ENCODE results near the gene GRIA4. TPM values are rescaled to one million over a fixed set of nuclear protein-coding genes. Genes with fewer than 3 reads are reported as not detected.
A peak's percentile ranks its signal among the peaks of the same experiment; 100 is the strongest.

Gene GRIA4
- under 1 TPM in 1 of 9 donors, not detected in 8; 0.45 TPM for total RNA-seq
- not detected for polyA plus RNA-seq
- long read RNA-seq, donor 1 = 0 reads
- long read RNA-seq, donor 2 = 0 reads
- long read RNA-seq, donor 3 = 0 reads

DNA sequence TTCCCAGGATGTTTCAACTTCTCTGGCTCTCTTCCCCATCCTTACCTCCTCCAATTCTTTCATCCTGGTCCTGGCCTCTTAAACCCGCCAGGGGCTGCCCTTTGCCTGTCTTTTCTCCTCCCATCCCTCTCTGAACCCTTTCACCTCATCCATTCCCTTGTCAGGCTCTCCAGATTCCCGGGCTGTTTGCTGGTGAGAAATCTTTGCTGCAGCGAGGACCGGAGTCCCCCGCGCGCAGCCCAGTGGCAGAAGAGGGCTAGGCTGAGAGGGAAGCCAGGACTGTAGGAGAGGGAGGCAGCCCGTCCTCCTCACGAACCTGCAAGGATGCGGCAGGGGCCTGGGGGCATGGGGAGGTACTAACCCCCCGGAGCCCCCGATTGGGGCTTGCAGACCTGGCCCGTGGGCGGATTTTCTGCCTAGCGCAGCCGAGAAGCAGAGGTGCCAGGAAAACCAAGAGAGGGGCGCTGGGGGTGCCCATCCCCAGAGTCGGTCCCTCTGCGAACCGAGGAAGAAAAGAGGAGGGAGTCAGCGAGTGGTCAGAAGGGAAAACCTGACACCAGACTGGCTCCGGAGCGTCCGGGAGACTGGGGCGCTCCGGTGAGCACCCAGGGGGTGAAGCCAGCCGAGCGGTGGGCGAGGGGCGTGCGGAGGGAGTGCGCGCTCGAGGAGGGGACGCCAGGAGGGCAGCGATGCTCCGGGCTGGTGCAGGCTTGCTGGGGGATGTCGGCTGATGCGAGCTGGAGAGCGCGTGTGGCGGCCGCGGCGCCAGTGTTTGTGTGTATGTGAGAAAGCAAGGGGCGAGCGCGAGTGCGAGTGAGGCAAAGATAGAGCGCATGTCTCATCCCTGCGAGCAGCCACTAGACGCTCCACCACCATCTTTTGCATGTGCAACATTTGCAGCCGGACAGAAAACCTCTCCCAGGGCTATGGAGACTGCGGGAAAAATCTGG lies at the start of gene GRIA4:
TSS of gene GRIA4 (plus strand) at position 242 of the 950 bp plus-strand sequence. CDS start 925 bp downstream, outside the sequence.
- Histone ChIP-seq H3K36me3 (no peaks in the 10 kb centered on the region), H3K27me3 (peaks cover 0 to 57% (median 37%) of the 10 kb centered on the region in 9 donors), H3K27ac (peak within 1 kb of the TSS in 1 of 12 donors; percentile 11), H3K4me1 (peaks cover 0 to 20% (median 9%) of the 10 kb centered on the region in 12 donors), H3K9me3 (no peaks in the 10 kb centered on the region), H3K4me3 (peak within 1 kb of the TSS in 11 of 12 donors; percentile 0 to 50 (median 40))
- no peak for TF ChIP-seq POLR2A (IDR thresholded peaks at IDR 0.05)
- TF ChIP-seq, protein P1, sequence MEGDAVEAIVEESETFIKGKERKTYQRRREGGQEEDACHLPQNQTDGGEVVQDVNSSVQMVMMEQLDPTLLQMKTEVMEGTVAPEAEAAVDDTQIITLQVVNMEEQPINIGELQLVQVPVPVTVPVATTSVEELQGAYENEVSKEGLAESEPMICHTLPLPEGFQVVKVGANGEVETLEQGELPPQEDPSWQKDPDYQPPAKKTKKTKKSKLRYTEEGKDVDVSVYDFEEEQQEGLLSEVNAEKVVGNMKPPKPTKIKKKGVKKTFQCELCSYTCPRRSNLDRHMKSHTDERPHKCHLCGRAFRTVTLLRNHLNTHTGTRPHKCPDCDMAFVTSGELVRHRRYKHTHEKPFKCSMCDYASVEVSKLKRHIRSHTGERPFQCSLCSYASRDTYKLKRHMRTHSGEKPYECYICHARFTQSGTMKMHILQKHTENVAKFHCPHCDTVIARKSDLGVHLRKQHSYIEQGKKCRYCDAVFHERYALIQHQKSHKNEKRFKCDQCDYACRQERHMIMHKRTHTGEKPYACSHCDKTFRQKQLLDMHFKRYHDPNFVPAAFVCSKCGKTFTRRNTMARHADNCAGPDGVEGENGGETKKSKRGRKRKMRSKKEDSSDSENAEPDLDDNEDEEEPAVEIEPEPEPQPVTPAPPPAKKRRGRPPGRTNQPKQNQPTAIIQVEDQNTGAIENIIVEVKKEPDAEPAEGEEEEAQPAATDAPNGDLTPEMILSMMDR (IDR thresholded peaks at IDR 0.05) = no peak
- intact Hi-C loops (cut with DNase I) = no loop called here
- ATAC-seq (peak in 2 of 4 donors; percentile 63 to 66), DNase-seq (peak; percentile 7 to 56 (median 21))
- 1 to 2% (median 1%) methylated on average over 49 to 54 of the region's 54 CpGs for WGBS, 4 donors

DNA sequence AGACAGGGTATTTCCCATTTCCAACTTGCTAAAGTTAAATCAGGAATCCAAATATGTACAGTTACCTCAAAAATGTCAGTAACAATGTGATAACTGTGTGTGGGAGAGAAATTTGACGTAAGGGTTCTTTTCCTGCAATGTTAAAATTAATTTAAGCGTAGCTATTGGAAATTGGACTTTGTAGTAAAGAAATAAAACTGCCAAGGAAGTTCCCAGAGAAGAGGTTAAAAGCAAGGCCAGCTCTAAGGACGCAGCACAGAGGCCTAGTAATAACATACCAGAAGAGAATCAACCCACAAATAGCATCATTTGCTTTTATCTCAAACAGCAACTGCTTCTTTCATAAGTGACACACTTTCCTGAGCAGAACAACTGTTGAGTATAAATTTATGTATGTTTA lies 36.8 kb upstream of the GRIA4 start:
- Histone ChIP-seq H3K9me3 (peaks cover 0 to 3% (median 0%) of the 10 kb centered on the region in 12 donors), H3K27ac (no peak overlapping the region), H3K27me3 (no peaks in the 10 kb centered on the region), H3K4me1 (no peaks in the 10 kb centered on the region), H3K36me3 (no peaks in the 10 kb centered on the region), H3K4me3 (no peak overlapping the region)
- TF ChIP-seq, protein P1 (IDR thresholded peaks at IDR 0.05) = no peak
- TF ChIP-seq POLR2A (IDR thresholded peaks at IDR 0.05) = no peak
- ATAC-seq = no peak
- DNase-seq = no peak
- WGBS, 4 donors = 41 to 62% (median 52%) methylated on average over 3 of the region's 3 CpGs
- intact Hi-C loops (cut with DNase I) = no loop called here

DNA sequence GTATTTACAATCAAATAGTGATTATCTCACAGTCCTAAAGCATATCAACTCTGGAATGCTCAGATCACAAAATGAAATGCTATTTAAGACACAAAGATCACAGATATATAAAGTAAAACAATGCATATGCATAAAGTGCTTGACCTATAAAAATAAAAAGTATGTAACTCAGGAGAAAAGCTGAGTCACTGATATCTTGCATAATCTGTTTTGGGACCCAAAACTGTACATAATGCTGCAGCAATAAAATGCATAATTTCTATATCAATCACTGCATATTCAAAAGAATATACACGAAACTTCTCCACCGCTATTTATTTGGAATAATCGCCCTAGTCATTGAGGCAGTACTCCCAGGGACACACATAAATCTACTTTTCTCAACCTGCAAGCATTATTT lies 34.9 kb upstream of the GRIA4 start:
- 92 to 96% (median 94%) methylated on average over 3 of the region's 3 CpGs for WGBS, 4 donors
- TF ChIP-seq POLR2A (IDR thresholded peaks at IDR 0.05) = no peak
- TF ChIP-seq, protein P1 (IDR thresholded peaks at IDR 0.05) = no peak
- H3K27ac ChIP-seq = no peak overlapping the region
- intact Hi-C loops (cut with DNase I) = no loop called here
- ATAC-seq (no peak), DNase-seq (no peak)
- H3K4me1 ChIP-seq = no peaks in the 10 kb centered on the region
- H3K27me3 ChIP-seq = no peaks in the 10 kb centered on the region
- H3K36me3 ChIP-seq = no peaks in the 10 kb centered on the region
- no peak overlapping the region for H3K4me3 ChIP-seq
- H3K9me3 ChIP-seq = peaks cover 0 to 3% (median 0%) of the 10 kb centered on the region in 12 donors

DNA sequence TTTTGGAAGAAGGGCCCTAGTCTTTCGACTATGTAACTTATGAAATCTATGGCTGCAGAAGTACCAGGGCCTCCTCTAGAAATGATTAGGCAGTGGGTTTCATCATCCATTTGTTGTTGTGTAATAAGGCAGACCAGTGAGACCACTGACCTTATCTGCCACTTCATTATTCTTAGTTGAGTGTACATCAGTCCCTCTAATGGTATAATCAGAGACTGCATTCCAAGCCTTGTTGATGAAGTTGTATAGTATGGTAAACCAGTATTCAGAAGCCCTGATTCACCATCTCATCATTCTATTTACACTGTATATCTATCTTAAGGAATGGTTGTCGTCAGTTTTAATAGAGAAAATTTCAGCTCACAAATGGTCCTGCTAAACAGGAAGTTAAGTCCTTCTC lies 32.2 kb upstream of the GRIA4 start:
- 58 to 83% (median 72%) methylated on average over 2 of the region's 2 CpGs for WGBS, 4 donors
- Histone ChIP-seq H3K27ac (no peak overlapping the region), H3K9me3 (peaks cover 0 to 3% (median 0%) of the 10 kb centered on the region in 12 donors), H3K4me1 (no peaks in the 10 kb centered on the region), H3K4me3 (no peak overlapping the region), H3K27me3 (no peaks in the 10 kb centered on the region), H3K36me3 (no peaks in the 10 kb centered on the region)
- ATAC-seq (no peak), DNase-seq (no peak)
- intact Hi-C loops (cut with DNase I) = no loop called here
- TF ChIP-seq, protein P1 (IDR thresholded peaks at IDR 0.05) = no peak
- no peak for TF ChIP-seq POLR2A (IDR thresholded peaks at IDR 0.05)

All from heart left ventricle (tissue), 16 donors.